HK-2 (cell line): ENCODE data around the gene MT1B.
A peak's percentile ranks its signal among the peaks of the same experiment; 100 is the strongest.
"Not testable (repeated sequence)": the region's sequence is repeated elsewhere in the genome, so short reads cannot be mapped to it uniquely, and the experiment has no call there.

ENCODE experiments used
- DNase-seq: peaks from one replicate; pipeline ENCODE4 v3.0.0-alpha.2; 2018; ENCODE audit not compliant: unreplicated experiment

The MT1B gene

GRCh38 chr16:56637814-56638750 lies 13.6 kb upstream of the MT1B start, which contains the start of gene MT1A:
MT1A (plus strand) TSS chr16:56638666; CDS start chr16:56638739, 73 bp downstream.
- DNase-seq: peak; percentile 57

- DNase-seq: no peak
Measured at GRCh38 chr16:56639045-56639444, 12.6 kb upstream of the MT1B start.

GRCh38 chr16:56640076-56640475 lies 11.6 kb upstream of the MT1B start:
- no peak for DNase-seq

- DNase-seq: no peak
Measured at GRCh38 chr16:56641166-56641565, 10.5 kb upstream of the MT1B start.

- DNase-seq: no peak
Measured at GRCh38 chr16:56643080-56643778, 8.5 kb upstream of the MT1B start.

GRCh38 chr16:56643833-56644232 lies 7.9 kb upstream of the MT1B start:
- no peak for DNase-seq

GRCh38 chr16:56645311-56645710 lies 6.4 kb upstream of the MT1B start:
- no peak for DNase-seq

- no peak for DNase-seq
Measured at GRCh38 chr16:56645838-56646237, 5.8 kb upstream of the MT1B start.

- DNase-seq: no peak
Measured at GRCh38 chr16:56647641-56648431, 3.9 kb upstream of the MT1B start.

- DNase-seq: no peak
Measured at GRCh38 chr16:56649271-56649670, 2.4 kb upstream of the MT1B start.

GRCh38 chr16:56649820-56650219 lies 1.9 kb upstream of the MT1B start:
- no peak for DNase-seq

GRCh38 chr16:56652600-56652999 lies 914 bp downstream of the MT1B start:
- no peak for DNase-seq

GRCh38 chr16:56653218-56653617 lies 1.5 kb downstream of the MT1B start:
- DNase-seq: no peak

- peak; percentile 93 for DNase-seq
Measured at GRCh38 chr16:56657555-56658326, 6.1 kb downstream of the MT1B start, which contains the start of gene MT1F. MT1F (plus strand) TSS chr16:56657959; CDS start chr16:56658059, 100 bp downstream.

GRCh38 chr16:56658327-56658875 lies 6.7 kb downstream of the MT1B start:
- no peak for DNase-seq

GRCh38 chr16:56662357-56663354 lies 11.0 kb downstream of the MT1B start:
- DNase-seq: no peak

- no peak for DNase-seq
Measured at GRCh38 chr16:56664506-56664905, 12.8 kb downstream of the MT1B start.

- DNase-seq: not testable (repeated sequence)
Measured at GRCh38 chr16:56665286-56666261, 13.9 kb downstream of the MT1B start.
